HG03457 (cell line): ENCODE data around the gene TMEM170B.
"Not testable (repeated sequence)": the region's sequence is repeated elsewhere in the genome, so short reads cannot be mapped to it uniquely, and the experiment has no call there.

ENCODE experiments used
- ATAC-seq: cut with Tn5 transposase; IDR thresholded peaks from one replicate; pipeline ENCODE4 v1.9.1; 2021; ENCODE audit warnings: moderate number of reproducible peaks; ENCODE audit not compliant: unreplicated experiment

Gene TMEM170B

DNA sequence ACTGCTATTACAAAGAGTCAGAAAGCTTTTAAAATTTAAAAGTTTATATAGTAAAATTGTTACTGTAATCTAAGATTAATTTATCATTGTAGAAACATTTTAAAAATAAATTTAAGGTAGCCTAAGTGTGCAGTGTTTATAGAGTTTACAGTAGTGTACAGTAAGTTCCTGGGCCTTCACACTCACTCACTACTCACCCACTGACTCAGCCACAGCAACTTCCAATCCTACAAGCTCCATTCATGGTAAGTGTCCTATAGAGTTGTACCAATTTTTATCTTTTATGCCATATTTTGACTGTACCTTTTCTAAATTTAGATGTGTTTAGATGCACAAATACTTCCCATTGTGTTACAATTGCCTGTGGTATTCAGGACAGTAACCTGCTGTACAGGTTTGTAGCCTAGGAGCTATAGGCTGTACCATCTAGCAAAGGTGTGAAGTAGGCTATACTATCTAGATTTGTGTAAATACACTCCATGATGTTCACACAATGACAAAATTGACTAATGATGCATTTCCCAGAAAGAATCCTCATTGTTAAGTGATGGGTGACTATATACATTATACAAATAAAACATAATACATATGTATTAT, 10.2 kb upstream of the TMEM170B start:
- no peak for ATAC-seq

DNA sequence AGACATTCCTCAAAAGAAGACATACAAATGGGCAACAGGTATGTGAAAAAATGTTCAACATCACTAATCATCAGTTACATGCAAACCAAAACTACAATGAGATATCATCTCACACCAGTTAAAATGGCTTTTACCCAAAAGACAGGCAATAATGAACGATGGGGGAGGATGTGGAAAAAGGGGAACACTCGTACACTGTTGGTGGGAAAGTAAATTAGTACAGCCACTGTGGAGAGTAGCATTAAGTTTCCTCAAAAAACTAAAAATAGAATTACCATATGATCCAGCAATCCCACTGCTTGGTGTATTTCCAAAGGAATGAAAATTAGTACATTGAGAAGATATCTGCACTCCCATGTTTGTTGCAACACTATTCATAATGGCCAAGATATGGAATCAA, 8.6 kb upstream of the TMEM170B start:
- no peak for ATAC-seq

DNA sequence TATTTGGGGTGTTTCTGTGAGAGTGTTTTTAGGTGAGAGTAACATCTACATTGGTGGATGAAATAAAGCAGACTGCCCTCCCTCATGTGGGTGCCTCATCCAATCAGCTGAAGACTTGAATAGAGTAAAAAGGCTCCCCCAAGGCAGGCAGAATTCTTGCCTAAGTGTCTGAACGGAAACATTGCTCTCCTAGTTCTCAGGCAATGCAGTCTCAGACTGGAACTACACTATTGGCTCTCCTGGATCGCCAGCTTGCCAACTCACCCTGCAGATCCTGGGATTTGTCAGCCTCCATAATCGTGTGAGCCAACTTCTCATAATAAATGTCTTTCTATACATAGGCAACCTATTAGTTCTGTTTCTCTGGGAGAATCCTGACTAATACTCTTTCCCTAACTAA, 5.5 kb upstream of the TMEM170B start:
- ATAC-seq, result no peak

DNA sequence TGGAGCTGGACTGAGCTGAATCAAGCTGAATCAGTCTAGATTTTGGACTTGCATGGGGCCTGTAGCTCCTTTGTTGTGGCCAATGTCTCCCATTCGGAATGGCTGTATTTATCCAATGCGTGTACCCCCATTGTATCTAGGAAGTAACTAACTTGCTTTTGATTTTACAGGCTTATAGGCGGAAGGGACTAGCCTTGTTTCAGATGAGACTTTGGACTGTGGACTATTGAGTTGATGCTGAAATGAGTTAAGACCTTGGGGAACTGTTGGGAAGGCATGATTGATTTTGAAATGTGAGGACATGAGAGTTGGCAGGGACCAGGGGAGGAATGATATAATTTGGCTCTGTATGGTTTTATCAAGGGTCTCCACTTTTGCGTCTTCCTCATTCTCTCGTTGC, 3.0 kb upstream of the TMEM170B start:
- no peak for ATAC-seq

DNA sequence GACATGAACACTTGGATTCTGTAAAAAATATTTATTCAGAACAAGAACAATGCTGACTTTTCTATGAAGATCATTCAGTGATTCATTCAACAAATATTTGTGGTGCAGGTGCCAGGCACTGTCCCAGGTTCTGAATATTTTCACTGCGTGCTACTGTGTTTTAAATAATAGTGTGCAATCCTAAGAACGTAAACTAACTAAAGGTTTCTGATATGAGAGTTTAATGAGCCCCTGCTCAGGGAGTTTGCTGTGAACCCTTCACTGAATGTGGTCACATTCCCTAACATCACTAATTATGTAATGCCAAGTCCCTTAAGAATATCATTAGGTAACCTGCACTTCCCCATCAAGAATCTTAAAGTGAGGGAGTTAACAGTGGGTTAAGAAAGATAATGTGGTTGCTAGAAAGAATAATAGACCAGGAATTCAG, 1.7 kb upstream of the TMEM170B start:
- ATAC-seq, result no peak

DNA sequence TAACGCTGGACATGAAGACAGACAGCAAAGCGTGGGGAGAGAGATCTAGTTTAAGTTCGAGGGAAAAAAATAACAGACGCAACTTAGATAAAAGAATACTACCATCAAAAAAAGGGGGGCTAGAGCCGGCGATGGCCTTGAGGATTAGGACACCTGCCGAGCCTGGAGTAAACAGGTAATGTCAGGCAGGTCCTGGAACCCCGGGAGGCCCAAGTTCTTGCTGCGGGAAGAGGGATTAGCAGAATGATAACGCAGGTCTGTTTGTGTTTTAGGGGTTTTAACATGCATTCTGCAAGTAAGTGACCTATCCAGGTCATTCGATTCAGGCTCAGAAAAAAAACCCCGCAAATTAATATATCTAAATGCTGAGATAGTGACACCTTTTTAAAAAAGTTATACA, 754 bp upstream of the TMEM170B start:
- ATAC-seq, result no peak

DNA sequence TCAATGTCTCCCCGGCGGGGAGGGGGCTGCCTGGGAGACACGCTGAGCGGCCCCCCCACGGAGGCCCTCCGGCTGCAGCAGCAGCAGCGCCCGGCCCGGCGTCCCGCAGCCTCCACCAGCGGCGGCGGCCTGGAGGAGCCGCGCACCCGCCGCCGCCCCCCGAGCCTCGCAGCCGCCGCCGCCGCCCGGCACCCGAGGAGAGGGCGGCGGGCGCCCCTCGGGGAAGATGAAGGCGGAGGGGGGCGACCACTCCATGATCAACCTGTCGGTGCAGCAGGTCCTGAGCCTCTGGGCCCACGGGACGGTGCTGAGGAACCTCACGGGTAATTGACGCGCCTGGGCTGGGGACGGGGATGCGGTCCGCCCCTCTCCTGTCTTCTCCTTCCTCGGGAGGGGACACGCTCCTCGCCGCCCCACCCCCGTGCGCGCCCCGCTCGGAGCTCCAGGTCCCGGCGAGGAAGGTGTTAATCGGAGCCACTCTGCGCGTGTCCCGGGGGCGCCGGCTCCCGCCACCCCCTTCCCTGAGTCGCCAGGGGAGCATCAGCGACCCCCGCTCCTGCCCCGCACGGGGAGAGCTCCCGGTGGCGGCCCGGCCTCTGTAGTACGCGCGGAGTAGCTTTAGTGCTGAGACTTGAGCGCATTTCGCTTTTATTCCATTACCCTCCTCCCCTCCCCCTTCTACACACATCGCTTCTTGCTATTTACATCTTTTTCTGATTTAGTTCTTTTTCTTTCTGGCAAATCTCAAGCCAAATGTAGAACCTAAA, 686 bp downstream of the TMEM170B start:
- ATAC-seq, result peak; percentile 2

DNA sequence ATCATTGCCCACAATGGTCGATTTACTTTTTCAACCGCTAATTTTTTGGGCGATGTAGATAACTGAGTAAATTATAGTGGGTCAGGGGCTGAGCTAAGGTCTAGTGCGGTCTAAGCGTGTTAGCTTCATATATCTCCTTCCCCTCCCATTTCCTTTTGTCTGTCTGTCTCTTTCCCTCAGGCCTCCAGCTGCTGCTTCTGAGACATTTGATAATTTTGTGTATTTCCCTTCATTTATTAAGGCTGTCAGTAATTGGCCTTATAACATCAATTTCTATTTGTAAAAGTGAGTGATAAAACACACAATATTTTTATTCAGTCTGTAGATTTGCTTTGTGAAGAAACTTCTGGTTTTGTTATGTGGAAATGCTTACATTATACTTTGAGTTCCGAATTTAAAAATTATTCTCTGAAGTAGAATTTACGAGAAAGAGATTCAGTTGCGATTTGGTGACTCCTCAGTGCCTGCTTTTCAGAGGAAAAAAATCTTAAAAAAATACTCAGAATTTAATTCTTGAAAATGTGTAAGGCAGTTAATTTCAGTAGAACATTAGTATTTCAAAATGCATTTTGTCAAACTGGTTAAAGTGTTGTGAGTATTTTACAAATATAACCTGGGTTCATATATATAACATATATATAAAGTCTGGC, 1.4 kb downstream of the TMEM170B start:
- no peak for ATAC-seq

DNA sequence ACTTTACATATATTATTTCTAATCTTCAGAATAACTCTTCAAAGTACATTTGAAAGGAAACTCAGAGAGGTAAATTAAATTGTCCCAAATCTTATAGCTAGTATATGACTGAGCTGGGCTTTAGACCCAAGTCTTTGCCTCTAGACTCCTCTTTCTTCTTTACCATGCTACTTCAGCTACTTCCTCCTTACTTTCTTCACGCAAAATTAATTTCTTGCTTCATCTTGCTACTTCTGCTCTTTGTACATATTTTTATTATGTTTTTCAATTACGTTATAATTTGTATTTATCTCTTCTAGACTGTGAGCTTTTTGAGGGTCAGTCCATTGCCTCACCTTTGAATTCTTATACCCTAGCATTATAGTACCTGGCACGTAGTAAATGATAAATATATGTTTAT, 5.3 kb downstream of the TMEM170B start:
- no peak for ATAC-seq

DNA sequence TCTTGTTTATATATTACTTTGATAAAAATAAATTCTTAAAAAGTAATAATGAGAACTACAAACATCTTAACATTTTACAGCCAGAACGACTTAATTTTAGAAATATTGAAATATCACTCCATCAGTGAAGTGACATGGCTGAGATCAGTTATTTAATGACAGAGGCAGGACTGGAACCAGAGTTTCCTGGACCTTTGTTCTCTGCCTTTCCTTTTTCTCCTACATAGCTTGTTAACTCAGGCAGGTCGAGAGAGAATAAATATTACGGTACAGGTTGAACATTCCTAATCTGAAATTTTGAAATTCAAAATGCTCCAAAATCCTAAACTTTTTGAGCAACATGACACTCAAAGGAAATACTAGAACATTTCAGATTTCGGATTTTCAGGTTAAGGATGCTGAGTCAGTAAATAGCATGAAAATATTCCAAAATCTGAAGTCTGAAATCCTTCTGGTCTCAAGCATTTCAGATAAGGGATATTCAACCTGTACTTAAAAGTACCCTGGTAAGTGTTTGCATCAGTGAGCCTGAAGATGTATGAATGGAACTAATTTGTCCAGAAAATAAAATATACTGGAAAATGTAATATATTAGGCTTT, 6.5 kb downstream of the TMEM170B start:
- ATAC-seq, result no peak

DNA sequence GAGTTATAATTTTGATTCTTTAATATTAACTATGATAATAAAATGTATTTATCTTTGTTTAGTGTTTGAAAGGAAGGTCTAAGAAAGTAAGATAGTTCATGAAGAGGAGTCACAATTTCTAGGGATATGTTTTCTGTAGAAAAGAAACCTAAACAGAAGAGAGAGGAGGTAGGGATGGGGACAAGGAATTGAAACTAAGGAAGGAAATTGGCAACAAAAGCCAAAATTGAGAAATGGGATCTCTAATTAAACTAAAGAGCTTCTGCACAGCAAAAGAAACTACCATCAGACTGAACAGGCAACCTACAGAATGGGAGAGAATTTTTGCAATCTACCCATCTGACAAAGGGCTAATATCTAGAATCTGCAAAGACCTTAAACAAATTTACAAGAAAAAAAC, 10.3 kb downstream of the TMEM170B start:
- not testable (repeated sequence) for ATAC-seq

DNA sequence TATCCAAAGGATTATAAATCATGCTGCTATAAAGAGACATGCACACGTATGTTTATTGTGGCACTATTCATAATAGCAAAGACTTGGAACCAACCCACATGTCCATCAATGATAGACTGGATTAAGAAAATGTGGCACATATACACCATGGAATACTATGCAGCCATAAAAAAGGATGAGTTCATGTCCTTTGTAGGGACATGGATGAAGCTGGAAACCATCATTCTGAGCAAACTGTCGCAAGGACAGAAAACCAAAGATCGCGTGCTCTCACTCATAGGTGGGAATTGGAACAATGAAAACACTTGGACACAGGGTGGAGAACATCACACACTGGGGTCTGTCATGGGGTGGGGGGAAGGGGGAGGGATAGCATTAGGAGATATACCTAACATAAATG, 11.0 kb downstream of the TMEM170B start:
- ATAC-seq, result not testable (repeated sequence)

DNA sequence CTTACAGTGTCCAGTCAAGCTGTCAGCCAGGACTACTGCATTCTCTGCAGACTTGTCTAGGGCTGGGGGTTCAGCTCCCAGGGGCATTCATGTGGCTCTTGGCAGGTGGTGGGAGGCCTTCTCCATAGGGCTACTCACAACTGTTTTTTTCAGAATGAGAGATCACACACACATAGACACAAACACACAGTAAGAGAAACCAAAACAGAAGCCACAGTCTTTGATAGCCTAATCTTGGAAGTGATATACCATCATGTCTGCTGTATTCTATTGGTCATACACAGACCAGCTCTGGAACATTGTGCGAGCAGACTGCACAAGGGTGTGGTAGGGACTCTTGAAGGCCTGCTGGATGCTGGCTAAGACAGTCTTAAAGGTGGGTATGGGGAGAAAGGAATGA, 13.5 kb downstream of the TMEM170B start:
- ATAC-seq, result no peak

DNA sequence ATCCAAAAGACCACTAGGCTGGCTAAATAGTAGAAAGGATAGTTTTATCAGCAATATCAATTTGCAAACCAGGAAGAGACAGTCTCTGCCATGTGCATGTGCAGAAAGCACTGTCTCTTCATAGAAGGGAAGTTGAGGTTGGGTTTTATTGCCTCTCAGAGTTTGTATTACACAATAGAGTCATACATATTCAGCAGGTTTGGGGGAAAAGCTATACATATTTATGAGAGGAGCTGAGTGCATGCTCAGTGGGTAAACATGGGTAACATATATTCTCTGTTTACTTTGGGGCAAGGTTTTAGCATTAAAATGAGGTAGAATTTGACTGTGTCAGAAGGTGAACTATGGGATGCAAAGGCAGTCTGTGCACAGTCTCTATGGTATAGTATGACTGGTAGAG, 14.9 kb downstream of the TMEM170B start:
- ATAC-seq, result no peak

DNA sequence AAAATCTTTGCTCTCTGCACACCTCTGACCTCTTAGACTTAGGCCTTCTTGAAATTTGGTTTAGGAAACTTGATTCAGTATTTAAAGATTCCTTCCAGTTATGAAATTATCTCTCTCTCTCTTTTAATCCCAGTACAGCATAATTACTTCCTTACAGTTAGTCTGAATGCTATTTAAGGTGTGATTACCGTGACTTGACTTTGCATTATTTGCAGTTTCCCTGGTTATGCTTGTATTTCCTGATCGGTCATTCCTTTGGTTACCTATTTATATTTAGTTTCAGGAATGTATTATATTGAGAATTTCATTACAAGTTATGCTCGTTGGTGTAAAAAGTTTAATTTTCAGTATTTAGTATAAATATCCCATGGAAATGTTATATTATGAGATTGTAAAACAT, 16.3 kb downstream of the TMEM170B start:
- ATAC-seq, result no peak

DNA sequence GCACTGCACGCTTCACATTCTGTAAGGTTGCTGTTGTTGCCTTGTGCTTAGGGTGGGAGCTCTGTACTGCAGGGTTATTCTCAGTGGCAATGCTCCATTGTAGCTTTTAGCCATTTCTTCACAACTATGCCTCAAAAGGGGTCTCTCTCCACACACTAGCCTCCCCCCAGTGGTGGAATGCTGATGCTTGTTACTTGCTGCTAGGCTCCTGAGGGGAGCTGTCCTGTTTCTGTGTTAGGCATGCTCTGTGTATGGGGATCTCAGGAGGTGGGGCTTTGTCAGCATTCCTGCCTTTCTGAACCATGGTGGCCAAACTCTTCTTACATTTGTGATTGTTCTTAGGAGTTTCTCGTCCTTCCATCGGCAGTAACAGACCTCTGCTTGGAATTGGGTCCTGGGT, 18.8 kb downstream of the TMEM170B start:
- ATAC-seq, result no peak

DNA sequence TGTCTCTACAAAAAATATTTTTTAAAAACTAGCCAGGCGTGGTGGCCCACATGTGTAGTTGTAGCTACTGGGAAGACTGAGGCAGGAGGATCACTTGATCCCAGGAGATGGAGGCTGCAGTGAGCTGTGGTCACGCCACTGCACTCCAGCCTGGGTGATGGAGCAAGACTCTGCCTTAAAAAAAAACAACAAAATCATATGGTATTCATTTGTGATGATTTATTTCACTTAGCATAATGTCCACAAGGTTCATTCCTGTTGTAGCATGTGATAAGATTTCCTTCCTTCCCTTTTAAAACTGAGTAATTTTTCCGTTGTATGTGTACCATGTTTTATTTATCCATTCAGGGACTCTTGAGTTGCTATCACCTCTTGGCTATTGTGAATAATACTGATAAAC, 26.2 kb downstream of the TMEM170B start:
- no peak for ATAC-seq

DNA sequence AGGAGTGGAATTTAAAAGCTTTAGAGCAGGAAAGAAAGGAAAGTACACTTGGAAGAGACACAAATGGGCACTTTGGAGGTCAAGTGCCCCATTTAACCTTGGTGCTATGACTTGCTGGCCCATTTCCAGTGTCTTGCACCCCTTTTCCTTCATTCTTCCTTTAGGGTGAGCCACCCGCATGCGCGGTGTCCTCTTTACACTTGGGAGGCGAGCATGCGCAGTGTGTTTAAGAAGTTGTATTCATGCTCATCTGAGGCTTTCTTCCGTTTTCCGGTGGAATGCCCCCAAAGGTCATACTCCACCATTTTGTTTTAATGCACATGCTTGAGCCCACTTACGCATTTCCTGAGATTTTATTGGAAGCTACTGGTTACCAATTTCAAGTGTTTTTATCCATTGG, 29.1 kb downstream of the TMEM170B start:
- no peak for ATAC-seq

DNA sequence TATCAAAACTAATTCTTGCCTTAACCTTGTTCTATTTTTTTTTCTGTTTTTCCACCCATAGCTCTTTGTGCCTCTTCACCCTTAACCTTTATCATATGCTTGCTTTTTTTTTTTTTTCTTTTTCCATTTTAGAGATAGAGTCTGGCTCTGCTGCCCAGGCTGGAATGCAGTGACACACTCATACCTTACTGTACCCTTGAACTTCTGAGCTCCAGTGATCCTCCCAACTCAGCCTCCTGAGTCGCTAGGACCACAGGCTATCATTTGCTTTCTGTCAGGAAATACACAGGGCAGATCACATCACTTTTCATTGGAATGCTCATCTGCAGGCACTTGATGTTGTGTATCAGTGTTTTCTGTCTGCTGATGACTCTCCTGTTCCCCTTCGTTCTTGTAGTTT, 33.5 kb downstream of the TMEM170B start:
- ATAC-seq, result no peak

DNA sequence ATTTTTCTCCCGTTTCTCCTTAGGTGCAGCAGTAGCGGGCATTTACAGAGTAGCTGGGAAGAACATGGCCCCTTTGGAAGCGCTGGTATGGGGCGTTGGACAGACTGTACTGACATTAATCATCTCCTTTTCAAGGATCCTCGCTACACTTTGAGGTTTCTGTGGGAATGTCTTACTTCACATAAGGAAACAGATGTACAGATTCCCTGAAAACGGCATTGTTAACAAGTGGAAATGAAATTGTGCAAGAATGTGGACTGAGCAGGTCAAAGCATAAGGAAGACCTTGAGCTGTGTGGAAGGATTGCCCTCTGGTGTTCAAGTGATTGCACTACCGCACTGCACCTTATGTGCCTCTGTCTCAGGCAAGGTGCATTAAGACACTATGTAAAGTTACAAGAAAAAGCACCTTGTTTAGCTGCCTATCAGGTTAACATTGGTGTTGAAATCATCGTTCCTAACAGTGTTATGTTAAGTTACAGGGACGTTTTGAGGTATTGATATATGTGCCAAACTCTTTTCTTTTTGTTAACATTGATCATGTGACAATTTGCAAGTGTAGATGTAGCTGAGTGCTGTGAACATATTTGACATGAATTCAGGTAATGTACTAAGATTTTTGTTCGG, 38.0 kb downstream of the TMEM170B start:
- peak; percentile 97 for ATAC-seq

DNA sequence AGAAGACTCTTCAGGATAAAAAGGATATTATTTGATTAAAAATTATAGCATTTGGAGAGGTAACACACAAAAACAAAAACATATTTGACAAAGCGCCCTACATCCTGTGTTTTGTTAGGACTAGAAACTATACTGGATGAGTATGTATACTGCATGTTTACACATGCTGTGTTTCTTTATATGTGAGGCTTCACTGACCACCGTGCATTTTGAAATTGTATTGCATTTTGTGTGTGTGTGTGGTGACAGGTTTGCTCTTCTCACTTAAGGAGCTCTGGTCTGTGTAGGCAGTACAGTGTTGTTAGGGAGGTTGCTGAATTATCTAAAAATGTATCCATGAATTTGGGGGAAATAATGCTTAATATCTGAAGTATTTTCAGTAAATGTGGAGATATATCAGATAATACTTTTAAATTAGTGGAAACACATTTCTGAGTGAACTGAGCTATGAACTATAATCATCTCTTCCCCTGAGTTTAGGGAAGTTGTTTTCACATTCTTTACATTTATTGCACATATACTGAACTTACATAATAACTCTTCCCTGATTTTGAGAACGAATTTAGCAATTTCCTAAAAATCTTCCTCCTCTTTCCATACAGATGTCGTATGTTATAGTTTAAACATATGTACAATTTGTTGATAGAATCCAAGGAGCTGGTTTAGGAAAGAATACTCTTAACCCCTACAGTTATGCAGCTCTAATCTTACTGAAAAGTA, 43.3 kb downstream of the TMEM170B start:
- no peak for ATAC-seq
